DOHH2 (cell line): ENCODE results near the gene CSRNP3.

Experiments used
- EZH2phosphoT487 ChIP-seq: fragments of 200-600 bp; sonication (generic); IDR thresholded peaks from 2 replicates; pipeline ENCODE4 v1.6.1; 2017; ENCODE audit warnings: borderline replicate concordance, mild to moderate bottlenecking, antibody characterized with exemption, low read length, moderate library complexity, mixed read lengths
- TF ChIP-seq, protein P1 (sequence below): fragments of 200-600 bp; sonication (generic); IDR thresholded peaks from one replicate; pipeline ENCODE4 v1.5.1; 2014; ENCODE audit warnings: antibody characterized with exemption, mild to moderate bottlenecking, low read depth, low read length; ENCODE audit not compliant: poor library complexity, severe bottlenecking

GRCh38 chr2:165687426-165688002, 218.0 kb downstream of the CSRNP3 start:
- TF ChIP-seq, protein P1, sequence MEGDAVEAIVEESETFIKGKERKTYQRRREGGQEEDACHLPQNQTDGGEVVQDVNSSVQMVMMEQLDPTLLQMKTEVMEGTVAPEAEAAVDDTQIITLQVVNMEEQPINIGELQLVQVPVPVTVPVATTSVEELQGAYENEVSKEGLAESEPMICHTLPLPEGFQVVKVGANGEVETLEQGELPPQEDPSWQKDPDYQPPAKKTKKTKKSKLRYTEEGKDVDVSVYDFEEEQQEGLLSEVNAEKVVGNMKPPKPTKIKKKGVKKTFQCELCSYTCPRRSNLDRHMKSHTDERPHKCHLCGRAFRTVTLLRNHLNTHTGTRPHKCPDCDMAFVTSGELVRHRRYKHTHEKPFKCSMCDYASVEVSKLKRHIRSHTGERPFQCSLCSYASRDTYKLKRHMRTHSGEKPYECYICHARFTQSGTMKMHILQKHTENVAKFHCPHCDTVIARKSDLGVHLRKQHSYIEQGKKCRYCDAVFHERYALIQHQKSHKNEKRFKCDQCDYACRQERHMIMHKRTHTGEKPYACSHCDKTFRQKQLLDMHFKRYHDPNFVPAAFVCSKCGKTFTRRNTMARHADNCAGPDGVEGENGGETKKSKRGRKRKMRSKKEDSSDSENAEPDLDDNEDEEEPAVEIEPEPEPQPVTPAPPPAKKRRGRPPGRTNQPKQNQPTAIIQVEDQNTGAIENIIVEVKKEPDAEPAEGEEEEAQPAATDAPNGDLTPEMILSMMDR: no peak
- TF ChIP-seq EZH2phosphoT487: no peak
